COLO829 (cell line): ENCODE measurements around the gene CLDN9.

Experiments
- DNase-seq: peaks from one replicate; pipeline ENCODE4 v3.0.0; 2012; ENCODE audit warnings: low spot score

CLDN9 gene

DNA sequence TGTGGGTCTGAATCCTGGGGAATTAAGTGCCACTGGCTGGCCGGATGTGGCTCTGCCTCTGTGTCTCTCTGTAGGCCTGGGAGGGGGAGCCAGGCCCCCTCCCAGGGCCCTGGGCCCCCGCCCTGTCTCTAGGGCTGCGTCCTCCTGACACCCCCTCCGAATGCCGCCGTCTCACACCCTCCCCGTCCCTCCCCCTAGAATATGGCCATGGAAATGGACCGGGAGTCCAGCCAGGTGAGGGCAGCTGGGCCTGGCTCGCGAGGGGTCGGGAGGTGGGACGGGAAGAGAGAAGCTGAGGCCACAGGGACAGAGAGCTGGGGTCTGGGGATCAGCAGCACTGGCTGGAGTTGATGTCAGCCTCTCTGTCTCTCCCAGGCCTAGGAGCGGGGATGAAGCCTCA, 16.4 kb upstream of the CLDN9 start:
- no peak for DNase-seq

- DNase-seq: no peak
Observed at GRCh38 chr16:2999929-3000328, 12.8 kb upstream of the CLDN9 start.

- no peak for DNase-seq
Observed at GRCh38 chr16:3000540-3000939, 12.2 kb upstream of the CLDN9 start.

DNA sequence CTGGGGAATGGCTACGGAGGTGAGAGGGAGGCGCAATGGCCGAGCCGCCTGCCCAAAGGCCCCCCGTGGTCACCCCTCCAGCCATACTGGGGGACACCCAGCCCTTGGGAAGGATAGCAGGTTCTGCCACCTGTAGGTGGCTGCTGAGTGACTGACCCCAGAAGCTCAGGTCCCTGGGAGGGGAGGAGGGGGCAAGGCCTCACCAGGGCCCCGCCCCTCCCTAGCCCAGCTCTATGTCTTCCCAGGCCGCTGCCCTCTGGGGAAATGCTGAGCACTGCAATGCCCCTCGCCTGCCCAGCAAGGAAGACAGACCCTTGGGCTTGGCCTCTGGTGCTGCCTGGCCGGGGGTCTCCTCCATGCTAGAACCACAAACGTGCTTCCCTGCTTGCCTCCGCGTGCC, 11.4 kb upstream of the CLDN9 start:
- no peak for DNase-seq

- DNase-seq: peak; percentile 95
Observed at GRCh38 chr16:3003582-3004270, 9.0 kb upstream of the CLDN9 start.

GRCh38 chr16:3004319-3004718, 8.4 kb upstream of the CLDN9 start:
- no peak for DNase-seq

DNA sequence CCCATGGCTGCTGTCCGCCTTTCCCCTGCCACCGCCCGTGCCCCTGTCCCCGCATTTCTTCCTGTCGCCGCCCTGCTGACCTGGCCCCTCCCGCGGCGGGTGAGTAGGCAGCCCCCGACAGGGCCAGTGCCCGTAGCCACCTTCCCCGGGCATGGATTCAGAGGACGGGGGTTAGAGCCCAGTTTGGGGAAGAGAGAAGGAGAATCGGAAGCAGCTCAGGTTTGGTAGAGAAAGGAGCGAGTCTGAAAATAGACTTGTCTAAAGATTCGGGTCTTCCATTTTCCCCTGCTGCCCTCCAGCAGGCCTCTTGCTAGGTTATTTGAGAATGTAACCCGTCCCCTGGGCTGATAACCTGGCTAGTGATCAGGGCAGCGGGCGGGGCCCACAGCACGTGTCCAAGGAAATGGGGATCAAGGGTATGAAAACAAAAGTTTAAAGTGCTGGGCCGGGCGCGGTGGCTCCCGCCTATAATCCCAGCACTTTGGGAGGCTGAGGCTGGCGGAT, 7.9 kb upstream of the CLDN9 start:
- no peak for DNase-seq

DNA sequence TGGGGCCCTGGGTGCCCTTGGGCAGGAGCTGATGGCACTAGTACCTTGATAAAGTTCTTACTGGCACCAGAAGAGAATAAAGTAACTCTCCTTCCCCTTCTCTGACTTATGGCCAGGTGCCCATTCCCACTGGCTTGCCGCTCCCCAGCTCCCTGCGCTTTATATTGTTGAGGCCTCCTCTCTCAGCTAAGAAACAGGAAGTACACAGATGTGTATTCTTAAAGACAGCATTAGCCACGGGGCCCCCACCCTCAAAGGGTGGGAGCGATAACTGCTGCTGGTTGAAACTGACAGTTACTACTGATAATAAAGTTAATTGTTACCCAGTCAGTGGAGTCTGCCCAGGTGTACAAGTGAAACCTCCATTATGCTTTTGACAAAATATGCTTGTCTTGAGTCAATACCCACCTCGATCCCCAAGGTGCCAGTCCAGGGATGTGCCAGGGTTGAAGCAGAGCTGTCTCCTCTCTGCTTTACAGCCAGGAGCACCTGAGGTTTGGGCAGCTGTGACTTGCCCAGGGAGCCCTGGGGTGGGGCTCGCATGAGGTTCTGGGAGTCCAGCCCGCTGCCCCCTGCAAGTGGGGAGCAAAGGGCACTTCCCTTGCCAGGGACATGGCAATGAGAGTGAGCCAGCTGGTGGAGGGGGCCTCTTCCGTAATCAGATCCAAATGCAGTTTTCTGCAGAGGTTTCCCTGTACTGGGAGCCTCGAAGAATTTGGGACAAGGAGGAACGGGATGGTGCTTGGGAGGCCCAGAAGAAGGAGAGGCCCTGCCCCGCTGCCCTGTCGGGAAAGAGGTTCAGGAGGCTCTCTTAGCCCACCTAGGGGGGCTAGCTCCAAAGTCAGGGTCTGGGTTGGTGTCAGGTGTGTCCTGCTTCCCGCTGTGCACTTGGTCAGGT, 5.4 kb upstream of the CLDN9 start:
- no peak for DNase-seq

DNA sequence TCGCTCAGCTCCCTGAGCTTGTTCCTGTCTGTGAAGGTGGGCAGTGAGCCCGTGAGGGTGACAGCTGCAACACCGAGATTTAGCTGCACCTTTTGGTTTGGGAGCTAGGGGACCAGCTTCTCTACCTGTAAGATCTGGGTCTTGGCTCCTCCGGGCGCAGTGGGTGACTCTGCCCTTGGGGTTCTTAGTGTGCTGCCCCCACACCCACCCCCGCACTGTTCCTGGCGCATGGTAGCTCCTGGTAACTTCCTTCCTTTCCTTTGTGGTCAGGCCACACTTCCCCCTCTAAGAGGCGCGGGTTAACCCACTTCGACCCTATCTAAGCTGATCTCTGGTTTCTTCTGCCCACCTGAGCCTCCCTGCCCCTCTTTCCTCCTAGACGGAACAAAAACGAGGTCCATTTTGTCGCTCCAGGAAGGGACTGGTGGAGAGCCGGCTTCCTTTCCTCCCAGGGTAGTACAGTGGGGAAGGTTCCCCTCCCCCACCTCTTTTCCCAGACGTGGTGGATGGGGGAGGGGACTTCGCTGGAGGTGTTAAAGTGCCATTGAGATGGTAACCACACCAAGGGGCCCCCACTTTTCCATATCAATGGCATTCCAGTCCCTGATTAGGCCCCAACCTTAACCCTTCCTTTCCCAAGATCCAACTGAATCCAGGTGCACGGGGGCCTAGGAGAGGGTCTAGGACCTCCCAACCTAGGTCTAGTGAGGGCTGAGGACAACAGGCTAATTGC, 4.6 kb upstream of the CLDN9 start:
- no peak for DNase-seq

DNA sequence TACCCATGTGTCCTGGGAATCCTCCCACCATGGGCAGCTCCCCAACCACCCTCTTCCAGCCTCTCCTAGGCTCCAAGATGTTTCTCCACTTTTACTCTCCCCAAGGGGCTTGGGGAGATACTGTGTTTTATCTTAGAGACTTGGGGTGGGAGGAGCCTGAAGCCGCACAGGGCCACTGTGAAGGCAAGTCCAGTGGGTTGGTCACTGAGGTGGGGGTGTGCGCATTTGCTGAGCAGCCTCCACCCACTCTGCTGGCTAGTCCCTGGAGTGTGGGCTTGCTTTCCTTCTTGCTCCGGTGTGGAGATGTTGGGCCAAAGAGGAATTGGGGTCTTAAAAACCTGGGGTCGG, 4.1 kb upstream of the CLDN9 start:
- DNase-seq: no peak

DNA sequence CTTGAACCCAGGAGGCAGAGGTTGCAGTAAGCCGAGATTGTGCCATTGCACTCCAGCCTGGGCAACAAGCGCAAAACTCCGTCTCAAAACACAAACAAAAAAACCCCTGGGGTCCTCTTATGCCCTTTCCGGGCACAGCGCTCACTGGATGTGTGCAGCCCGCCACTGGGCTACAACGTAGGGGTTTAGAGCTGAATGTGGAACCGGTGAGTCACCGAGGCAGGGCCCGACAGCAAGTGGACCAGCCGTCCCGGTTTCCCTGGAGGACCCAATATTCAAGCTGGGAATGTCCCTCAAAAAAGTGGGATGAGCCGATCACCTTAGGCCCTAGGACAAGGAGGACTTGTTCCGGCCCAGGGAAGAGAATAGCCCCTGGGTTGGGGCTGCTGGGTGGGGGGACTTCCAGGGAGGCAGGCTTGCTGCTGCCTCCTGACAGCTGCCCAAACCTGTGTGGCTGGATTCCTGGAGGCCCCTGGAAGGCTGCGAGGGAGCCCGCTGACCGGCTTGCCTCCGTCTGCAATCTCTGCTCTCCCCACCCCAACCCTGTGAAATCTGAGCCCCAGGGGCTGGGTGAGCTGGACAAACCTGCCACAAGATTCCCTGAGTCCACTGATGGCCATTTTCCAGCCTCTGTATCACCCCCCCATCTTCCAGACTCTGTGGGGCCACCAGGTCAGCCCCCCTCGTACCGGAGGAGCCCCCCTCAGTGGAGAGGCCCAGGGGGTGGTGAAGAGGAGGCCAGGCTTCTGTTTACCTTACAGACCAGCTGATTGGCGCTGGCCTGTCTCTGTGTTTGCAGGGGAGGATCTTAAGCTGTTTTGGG, 2.9 kb upstream of the CLDN9 start:
- DNase-seq: no peak

DNA sequence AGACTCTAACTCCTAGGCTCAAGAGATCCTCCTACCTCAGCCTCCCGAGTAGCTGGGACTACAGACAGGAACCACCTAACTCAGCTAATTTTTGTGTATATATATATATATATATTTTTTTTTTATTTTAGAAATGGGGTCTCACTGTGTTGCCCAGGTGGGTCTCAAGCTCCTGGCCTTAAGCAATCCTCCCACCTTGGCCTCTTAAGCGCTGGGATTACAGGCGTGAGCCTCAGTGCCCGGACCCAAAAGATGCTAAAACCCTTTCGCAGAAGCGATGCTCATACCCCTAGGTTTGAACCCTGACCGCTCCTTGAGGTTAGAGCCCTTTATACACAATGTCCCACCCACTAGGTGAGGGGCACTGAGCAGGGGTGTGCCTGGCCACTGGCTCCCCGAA, 2.2 kb upstream of the CLDN9 start:
- no peak for DNase-seq

GRCh38 chr16:3012246-3012645, 477 bp upstream of the CLDN9 start:
- no peak for DNase-seq

GRCh38 chr16:3013491-3013951, 798 bp downstream of the CLDN9 start:
- no peak for DNase-seq

GRCh38 chr16:3013998-3014690, 1.4 kb downstream of the CLDN9 start:
- DNase-seq: no peak

DNA sequence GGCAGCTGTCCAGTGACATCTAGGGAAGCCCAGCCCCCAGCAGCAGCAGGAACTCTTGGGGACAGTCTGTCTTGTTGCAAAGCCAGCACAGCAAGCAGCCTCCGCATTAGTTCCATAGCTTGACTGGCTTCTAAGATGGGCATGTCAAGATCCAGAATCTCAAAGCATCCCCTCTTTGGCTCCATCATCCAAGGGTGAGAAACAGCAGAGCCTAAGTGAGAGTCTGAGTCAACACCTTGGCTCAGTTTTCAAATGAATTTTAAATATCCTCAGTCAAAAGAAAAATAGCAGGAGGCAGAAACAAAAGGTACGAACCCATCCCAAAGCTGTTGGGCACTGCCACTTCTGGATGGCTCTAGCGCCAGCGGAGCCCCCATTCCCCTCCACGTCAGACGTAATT, 2.2 kb downstream of the CLDN9 start:
- DNase-seq: no peak

- no peak for DNase-seq
Observed at GRCh38 chr16:3015865-3016521, 3.3 kb downstream of the CLDN9 start.

DNA sequence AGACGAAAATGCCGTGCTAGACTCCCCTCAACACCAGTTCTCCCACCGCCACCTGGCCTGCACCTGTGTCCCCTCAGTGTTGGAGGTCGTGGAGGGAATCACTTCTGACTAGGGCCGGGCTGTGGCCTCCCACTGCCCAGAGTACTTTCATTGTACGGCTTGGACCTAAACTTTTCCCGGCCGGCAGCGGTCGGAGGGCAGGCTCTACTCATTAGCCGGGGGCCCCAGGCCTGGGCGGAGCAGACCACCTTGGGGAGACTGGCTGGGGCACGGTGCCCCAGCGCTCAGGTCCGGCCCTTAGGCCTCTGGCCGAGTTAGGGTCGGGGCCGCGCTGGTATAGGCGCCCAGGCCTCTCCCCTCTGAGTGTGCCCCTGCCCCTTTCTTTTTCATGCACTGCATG, 4.6 kb downstream of the CLDN9 start:
- no peak for DNase-seq

GRCh38 chr16:3017794-3018506, 5.2 kb downstream of the CLDN9 start, which contains the start of gene CLDN6:
TSS of gene CLDN6 (minus strand) at chr16:3018183. CDS start at chr16:3016021, 2,162 bp downstream.
- DNase-seq: no peak
